Mucosa of rectum (tissue), 2 donors: Measurements from ENCODE around the gene C18orf32.

Experiments
- H3K27ac ChIP-seq, 2 donors: one replicate each; pipeline ENCODE4 v1.7.0; 2013; ENCODE audit warnings: inconsistent platforms in 2 of 2, low read depth in 2 of 2, low read length in 2 of 2
- H3K27me3 ChIP-seq, 2 donors: one replicate each; pipeline ENCODE4 v1.7.0; 2013; ENCODE audit warnings: low read length in 2 of 2; ENCODE audit not compliant: control insufficient read depth in 2 of 2, insufficient read depth in 2 of 2
- H3K36me3 ChIP-seq, 2 donors: one replicate each; pipeline ENCODE4 v1.7.0; 2013; ENCODE audit warnings: low read length in 2 of 2; ENCODE audit not compliant: control insufficient read depth in 2 of 2, insufficient read depth in 2 of 2
- H3K4me1 ChIP-seq, 2 donors: one replicate each; pipeline ENCODE4 v1.7.0; 2013; ENCODE audit warnings: low read length in 2 of 2, mild to moderate bottlenecking in 1 of 2; ENCODE audit not compliant: control insufficient read depth in 2 of 2, insufficient read depth in 2 of 2
- H3K4me3 ChIP-seq, 2 donors: one replicate each; pipeline ENCODE4 v1.7.0; 2013; ENCODE audit warnings: low read length in 2 of 2
- H3K9ac ChIP-seq, 2 donors: one replicate each; pipeline ENCODE4 v1.7.0; 2013; ENCODE audit warnings: low read length in 2 of 2, low read depth in 1 of 2, mild to moderate bottlenecking in 1 of 2
- H3K9me3 ChIP-seq, 2 donors: one replicate each; pipeline ENCODE4 v1.7.0; 2013; ENCODE audit warnings: low read length in 2 of 2; ENCODE audit not compliant: control insufficient read depth in 2 of 2
- donor health status: healthy.
- donor health status: Normal muscosa, but diverticular disease.

Gene C18orf32

GRCh38 chr18:49431165-49431962 lies 55.7 kb downstream of the C18orf32 start:
- Histone ChIP-seq H3K36me3 (peaks cover 3 to 6% of the 10 kb centered on the region in 2 donors), H3K4me3 (no peak overlapping the region), H3K27ac (no peak overlapping the region), H3K9me3 (no peaks in the 10 kb centered on the region), H3K9ac (no peak overlapping the region), H3K27me3 (no peaks in the 10 kb centered on the region), H3K4me1 (no peaks in the 10 kb centered on the region)
